NB4 (cell line): ENCODE measurements around the gene CFAP210.
"Not testable (repeated sequence)": the region's sequence is repeated elsewhere in the genome, so short reads cannot be mapped to it uniquely, and the experiment has no call there.

ENCODE experiments used
- CTCF ChIP-seq: IDR thresholded peaks from one replicate; pipeline ENCODE4 v1.5.1; 2012; ENCODE audit warnings: low read depth, low read length
- POLR2A ChIP-seq: IDR thresholded peaks from 2 replicates; pipeline ENCODE4 v1.6.1; 2011; ENCODE audit warnings: mild to moderate bottlenecking; ENCODE audit not compliant: insufficient read length; ENCODE audit errors: extremely low read depth

- TF ChIP-seq CTCF, POLR2A: not testable (repeated sequence)
These were observed 9.5 kb downstream of the CFAP210 start for GRCh38 chr2:169684712-169685111.
